Mesodermal cell (in vitro differentiated cells): ENCODE results near the gene ACTG2.
"Not testable (repeated sequence)": the region's sequence is repeated elsewhere in the genome, so short reads cannot be mapped to it uniquely, and the experiment has no call there.

ENCODE experiments used
- H3K27ac ChIP-seq: 2 replicates; pipeline ENCODE4 v1.7.0; 2013; ENCODE audit warnings: mild to moderate bottlenecking, low read depth, low read length, moderate library complexity; ENCODE audit not compliant: severe bottlenecking
- H3K36me3 ChIP-seq: 2 replicates; pipeline ENCODE4 v1.7.1; 2013; ENCODE audit warnings: mild to moderate bottlenecking, low read length, moderate library complexity; ENCODE audit not compliant: control insufficient read depth, insufficient read depth
- H3K4me1 ChIP-seq: one replicate; pipeline ENCODE4 v1.7.1; 2013; ENCODE audit warnings: mild to moderate bottlenecking, low read length; ENCODE audit not compliant: insufficient read depth, control insufficient read depth, poor library complexity, severe bottlenecking
- H3K4me3 ChIP-seq: 2 replicates; pipeline ENCODE4 v1.7.0; 2013; ENCODE audit warnings: low read length, control low read depth, mild to moderate bottlenecking; ENCODE audit not compliant: insufficient read depth, poor library complexity, severe bottlenecking; ENCODE audit errors: extremely low read depth
- H3K9me3 ChIP-seq: 2 replicates; pipeline ENCODE4 v1.7.1; 2013; ENCODE audit warnings: mild to moderate bottlenecking, low read length, moderate library complexity; ENCODE audit not compliant: control insufficient read depth
- WGBS, 2 experiments: methylation state at CpG; one replicate each; pipeline ENCODE4 v1.1.5; 2013; ENCODE audit warnings: missing lambda C conversion rate in 2 of 2; ENCODE audit not compliant: insufficient coverage in 2 of 2; 5-methylcytosine and 5-hydroxymethylcytosine counted together

Gene ACTG2

GRCh38 chr2:73903949-73904613 lies 11.3 kb downstream of the ACTG2 start:
- H3K36me3 ChIP-seq, H3K27ac ChIP-seq, H3K9me3 ChIP-seq, H3K4me3 ChIP-seq, H3K4me1 ChIP-seq: not testable (repeated sequence)
- WGBS, 2 experiments, result 90 to 100% methylated on average over 1 to 2 of the region's 5 CpGs

GRCh38 chr2:73904952-73905351 lies 12.1 kb downstream of the ACTG2 start:
- Histone ChIP-seq H3K4me3 (no peak overlapping the region), H3K9me3 (no peaks in the 10 kb centered on the region), H3K27ac (no peak overlapping the region), H3K4me1 (no peaks in the 10 kb centered on the region), H3K36me3 (no peaks in the 10 kb centered on the region)
- WGBS, 2 experiments, result no CpG with 5 or more reads among the region's 1 CpG

- Histone ChIP-seq H3K36me3 (no peaks in the 10 kb centered on the region), H3K9me3 (no peaks in the 10 kb centered on the region), H3K27ac (no peak overlapping the region), H3K4me3 (no peak overlapping the region), H3K4me1 (no peaks in the 10 kb centered on the region)
- 93 to 96% methylated on average over 4 to 5 of the region's 5 CpGs for WGBS, 2 experiments
Observed at GRCh38 chr2:73906847-73907505, 14.2 kb downstream of the ACTG2 start.

GRCh38 chr2:73907840-73908452 lies 15.1 kb downstream of the ACTG2 start:
- Histone ChIP-seq H3K27ac (no peak overlapping the region), H3K4me1 (no peaks in the 10 kb centered on the region), H3K4me3 (no peak overlapping the region), H3K36me3 (no peaks in the 10 kb centered on the region), H3K9me3 (no peaks in the 10 kb centered on the region)
- WGBS, 2 experiments, result 61 to 76% methylated on average over 4 to 5 of the region's 5 CpGs

- Histone ChIP-seq H3K4me1 (no peaks in the 10 kb centered on the region), H3K36me3 (no peaks in the 10 kb centered on the region), H3K9me3 (no peaks in the 10 kb centered on the region), H3K4me3 (no peak overlapping the region), H3K27ac (no peak overlapping the region)
- 89 to 94% methylated on average over 5 to 7 of the region's 10 CpGs for WGBS, 2 experiments
Observed at GRCh38 chr2:73908689-73909652, 16.2 kb downstream of the ACTG2 start.

GRCh38 chr2:73910873-73911547 lies 18.2 kb downstream of the ACTG2 start:
- no peaks in the 10 kb centered on the region for H3K36me3 ChIP-seq
- no peaks in the 10 kb centered on the region for H3K4me1 ChIP-seq
- H3K9me3 ChIP-seq, result no peaks in the 10 kb centered on the region
- H3K4me3 ChIP-seq, result no peak overlapping the region
- WGBS, 2 experiments, result 76 to 93% methylated on average over 3 of the region's 6 CpGs
- H3K27ac ChIP-seq, result no peak overlapping the region

- Histone ChIP-seq H3K4me3 (no peak overlapping the region), H3K4me1 (no peaks in the 10 kb centered on the region), H3K27ac (no peak overlapping the region), H3K36me3 (no peaks in the 10 kb centered on the region), H3K9me3 (no peaks in the 10 kb centered on the region)
- 80 to 100% methylated on average over 2 to 4 of the region's 8 CpGs for WGBS, 2 experiments
Observed at GRCh38 chr2:73911548-73912208, 18.9 kb downstream of the ACTG2 start.

GRCh38 chr2:73913414-73914054 lies 20.7 kb downstream of the ACTG2 start:
- H3K36me3 ChIP-seq, result no peaks in the 10 kb centered on the region
- H3K4me1 ChIP-seq, result no peaks in the 10 kb centered on the region
- 94 to 100% methylated on average over 4 to 7 of the region's 8 CpGs for WGBS, 2 experiments
- H3K4me3 ChIP-seq, result no peak overlapping the region
- H3K27ac ChIP-seq, result no peak overlapping the region
- no peaks in the 10 kb centered on the region for H3K9me3 ChIP-seq

- Histone ChIP-seq H3K36me3 (no peaks in the 10 kb centered on the region), H3K27ac (no peak overlapping the region), H3K4me3 (no peak overlapping the region), H3K4me1 (no peaks in the 10 kb centered on the region), H3K9me3 (no peaks in the 10 kb centered on the region)
- WGBS, 2 experiments, result 100% methylated on average over 1 to 2 of the region's 4 CpGs
Observed at GRCh38 chr2:73914667-73915066, 21.9 kb downstream of the ACTG2 start.
